Adipose tissue (tissue), 3 donors: Measurements from ENCODE around the gene PVALB. TPM values are rescaled to one million over a fixed set of nuclear protein-coding genes. Genes with fewer than 3 reads are reported as not detected.

Experiments
- H3K27ac ChIP-seq: one replicate; pipeline ENCODE4 v1.5.1; 2013; ENCODE audit warnings: low read depth, low read length
- WGBS, 3 donors: extraction: QIAGEN DNeasy Blood & Tissue Kit; methylation state at CpG; one replicate each; pipeline ENCODE4 v1.1.7; 2013; 5-methylcytosine and 5-hydroxymethylcytosine counted together
- polyA plus RNA-seq, 3 donors: library from polyadenylated mRNA; stranded (reverse); fragments of 200-250 nt; gene quantifications; one replicate each; pipeline ENCODE4 v1.2.3, GENCODE V29; 2013
- donor health status: healthy with polysubstance abuse.
- donor health status: Bipolar disorder and iron deficiency.
- donor health status: healthy.

Gene PVALB
- polyA plus RNA-seq, 3 donors, result not detected

DNA sequence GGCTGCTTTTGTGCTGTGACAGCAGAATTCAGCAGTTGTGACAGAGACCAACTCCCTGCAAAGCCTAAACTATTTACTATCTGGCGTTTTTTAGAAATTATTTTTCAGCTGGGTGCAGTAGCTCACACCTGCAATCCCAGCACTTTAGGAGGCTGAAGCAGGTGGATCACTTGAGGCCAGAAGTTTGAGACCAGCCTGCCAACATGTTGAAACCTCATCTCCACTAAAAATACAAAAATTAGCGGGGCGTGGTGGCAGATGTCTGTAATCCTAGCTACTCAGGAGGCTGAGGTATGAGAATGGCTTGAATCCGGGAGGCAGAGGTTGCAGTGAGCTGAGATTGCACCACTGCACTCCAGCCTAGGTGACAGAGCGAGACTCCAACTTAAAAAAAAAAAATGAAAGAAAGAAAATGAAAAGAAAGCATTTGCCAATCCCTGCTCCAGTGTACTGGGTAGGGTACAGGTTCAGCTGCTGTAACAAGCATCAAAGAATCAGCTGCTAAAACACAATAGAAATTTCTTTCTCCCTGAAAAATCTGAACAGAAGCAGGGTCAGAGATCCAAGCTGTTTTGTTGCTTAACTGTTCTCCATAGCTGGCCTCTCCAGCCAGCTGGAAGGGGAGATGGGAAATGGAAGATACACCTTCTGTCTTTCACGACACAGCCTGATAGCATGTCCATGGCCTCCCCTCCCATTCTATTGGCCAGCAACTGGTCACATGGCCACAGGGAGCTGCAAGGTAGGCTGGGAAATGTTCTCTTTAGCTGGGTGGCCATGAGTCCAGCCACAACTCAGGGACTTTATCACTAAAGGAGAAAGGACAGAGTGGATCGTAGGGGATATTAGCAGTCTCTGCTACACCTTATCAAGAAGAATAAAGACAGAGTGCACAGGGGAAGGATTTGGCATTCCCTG is 35.5 kb upstream of the PVALB start:
- 76 to 94% (median 91%) methylated on average over 7 of the region's 7 CpGs for WGBS, 3 donors
- no peak overlapping the region for H3K27ac ChIP-seq

DNA sequence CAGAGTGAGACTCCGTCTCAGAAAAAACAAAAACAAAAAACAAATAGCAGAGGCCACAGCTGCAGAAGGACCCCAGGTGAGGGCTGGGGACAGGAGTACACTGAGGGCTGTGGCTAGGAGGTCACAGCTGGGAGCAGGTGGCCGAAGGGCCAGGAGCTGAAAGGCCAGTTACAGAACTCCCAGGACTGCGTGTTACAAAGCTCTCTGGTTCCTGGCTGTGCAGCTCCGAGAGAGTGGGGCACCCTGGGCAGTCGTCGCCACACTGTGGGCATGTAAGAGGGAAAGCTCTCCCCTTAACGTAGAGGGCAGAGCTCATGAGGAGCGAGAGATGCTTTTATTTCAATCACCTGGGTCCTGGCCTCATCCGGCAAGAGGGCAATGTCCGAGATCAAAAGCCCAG is 33.8 kb upstream of the PVALB start:
- 62 to 89% (median 89%) methylated on average over 10 of the region's 10 CpGs for WGBS, 3 donors
- no peak overlapping the region for H3K27ac ChIP-seq

DNA sequence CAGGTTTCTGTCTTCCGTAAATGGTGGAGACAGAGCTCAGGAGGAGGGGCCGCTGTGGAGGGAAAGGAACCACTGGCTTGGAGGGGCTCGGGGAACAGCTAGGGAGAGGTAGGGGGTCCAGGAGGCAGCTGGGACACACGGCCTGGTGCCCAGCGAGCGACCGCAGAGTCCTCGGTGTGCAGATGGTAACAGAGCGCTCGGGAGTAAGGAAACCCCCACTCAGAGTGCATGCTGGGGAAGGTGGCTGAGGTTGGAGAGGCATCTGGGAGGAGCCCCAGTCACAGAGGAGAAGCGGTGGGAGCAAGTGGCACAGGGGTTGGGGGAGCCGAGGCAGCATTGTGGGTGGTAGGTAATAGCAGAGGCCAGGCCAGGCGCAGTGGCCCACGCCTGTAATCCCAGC is 33.2 kb upstream of the PVALB start:
- H3K27ac ChIP-seq, result no peak overlapping the region
- WGBS, 3 donors, result 77 to 86% (median 86%) methylated on average over 14 of the region's 14 CpGs

DNA sequence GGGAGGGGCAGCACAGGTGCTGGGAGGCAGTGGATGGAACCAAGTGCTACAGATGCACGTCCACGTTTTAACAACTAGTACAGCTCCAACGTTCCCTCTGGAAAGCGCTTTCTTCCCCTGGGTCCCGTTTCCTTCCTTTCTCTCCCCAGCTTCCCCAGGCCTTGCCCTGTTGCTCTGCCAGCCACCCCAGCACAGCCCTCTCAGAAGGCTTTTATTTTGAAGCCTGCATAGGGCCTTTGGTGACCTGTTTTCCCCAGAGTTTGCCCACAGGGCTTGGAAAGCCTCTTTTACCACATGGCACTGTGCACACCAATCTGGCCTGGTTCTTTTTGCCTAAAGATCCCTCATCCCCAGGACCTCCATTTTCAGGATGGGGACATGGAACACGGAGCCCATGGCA is 30.1 kb upstream of the PVALB start:
- WGBS, 3 donors, result 39 to 51% (median 51%) methylated on average over 6 of the region's 6 CpGs
- no peak overlapping the region for H3K27ac ChIP-seq

DNA sequence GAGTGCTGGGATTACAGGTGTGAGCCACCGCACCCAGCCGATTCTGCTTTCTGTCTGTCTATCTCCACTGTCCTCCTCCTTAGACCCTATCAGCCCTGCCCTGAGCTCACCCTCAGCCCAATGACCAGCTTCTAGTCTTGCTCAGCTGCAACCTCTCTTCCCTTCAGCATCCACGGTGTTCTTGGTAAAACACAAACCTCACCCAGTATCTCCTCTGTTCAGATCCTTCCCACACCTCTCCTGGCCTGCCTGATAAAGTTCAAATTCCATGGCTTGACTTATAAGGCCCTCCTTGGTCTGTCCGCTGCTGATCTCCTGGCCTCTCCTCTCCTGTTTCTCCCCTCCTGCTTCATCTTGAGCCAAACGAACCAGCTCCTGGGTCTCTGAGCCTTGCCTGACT is 29.4 kb upstream of the PVALB start:
- WGBS, 3 donors, result 63 to 76% (median 76%) methylated on average over 5 of the region's 5 CpGs
- H3K27ac ChIP-seq, result no peak overlapping the region

DNA sequence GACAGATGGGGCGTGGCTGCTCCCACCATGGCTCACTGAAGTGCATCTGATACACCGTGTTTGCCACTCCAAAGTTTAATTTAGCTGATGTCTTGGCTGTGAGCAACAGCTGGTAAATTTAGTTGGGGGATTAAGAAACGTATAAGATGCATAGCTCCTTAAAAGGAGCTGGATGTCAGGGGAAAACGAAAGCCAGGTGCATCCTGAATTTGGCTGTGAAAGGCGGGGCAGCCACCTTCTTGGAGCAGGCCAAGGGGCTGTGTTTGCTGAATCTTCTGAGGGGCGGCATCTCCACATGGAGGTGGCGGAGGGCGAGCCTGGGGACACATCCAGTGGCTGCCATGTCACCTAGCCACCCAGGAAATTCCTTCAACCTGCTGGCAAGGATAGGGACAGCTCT is 23.3 kb upstream of the PVALB start:
- WGBS, 3 donors, result 51 to 61% (median 54%) methylated on average over 8 of the region's 8 CpGs
- H3K27ac ChIP-seq, result no peak overlapping the region

DNA sequence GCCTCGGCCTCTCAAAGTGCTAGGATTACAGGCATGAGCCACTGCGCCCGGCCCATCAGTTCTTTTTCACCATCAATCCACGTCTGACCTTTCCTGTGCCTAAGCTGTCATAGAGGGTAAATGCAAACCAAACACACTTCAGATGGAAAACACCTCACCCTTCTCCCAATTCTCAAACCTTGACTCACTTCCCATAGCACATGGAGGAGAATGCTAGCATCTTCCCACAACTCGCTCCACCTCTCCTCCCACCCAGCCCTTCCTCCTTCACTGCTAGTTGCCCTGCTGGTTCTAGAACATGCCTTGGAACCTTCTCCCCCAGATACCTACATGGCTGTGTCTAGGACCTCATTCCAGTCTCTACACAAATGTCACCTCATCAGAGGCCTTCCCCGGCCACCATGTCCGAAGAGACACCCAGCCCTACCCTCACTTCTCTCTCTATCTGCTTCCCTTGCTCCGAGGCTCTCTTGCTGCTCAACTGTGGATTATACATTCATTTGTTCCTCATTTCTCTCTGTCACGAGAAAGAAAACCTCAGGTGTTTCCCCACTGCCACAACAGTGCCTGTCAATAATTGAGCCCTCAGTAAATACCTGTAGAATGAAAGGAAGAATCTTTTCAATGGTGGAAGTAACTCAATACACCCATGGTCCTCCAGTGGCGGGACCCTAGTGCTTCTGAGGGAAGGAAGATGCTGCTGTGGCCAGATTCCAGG is 22.7 kb upstream of the PVALB start:
- 68 to 76% (median 71%) methylated on average over 10 of the region's 10 CpGs for WGBS, 3 donors
- H3K27ac ChIP-seq, result no peak overlapping the region

DNA sequence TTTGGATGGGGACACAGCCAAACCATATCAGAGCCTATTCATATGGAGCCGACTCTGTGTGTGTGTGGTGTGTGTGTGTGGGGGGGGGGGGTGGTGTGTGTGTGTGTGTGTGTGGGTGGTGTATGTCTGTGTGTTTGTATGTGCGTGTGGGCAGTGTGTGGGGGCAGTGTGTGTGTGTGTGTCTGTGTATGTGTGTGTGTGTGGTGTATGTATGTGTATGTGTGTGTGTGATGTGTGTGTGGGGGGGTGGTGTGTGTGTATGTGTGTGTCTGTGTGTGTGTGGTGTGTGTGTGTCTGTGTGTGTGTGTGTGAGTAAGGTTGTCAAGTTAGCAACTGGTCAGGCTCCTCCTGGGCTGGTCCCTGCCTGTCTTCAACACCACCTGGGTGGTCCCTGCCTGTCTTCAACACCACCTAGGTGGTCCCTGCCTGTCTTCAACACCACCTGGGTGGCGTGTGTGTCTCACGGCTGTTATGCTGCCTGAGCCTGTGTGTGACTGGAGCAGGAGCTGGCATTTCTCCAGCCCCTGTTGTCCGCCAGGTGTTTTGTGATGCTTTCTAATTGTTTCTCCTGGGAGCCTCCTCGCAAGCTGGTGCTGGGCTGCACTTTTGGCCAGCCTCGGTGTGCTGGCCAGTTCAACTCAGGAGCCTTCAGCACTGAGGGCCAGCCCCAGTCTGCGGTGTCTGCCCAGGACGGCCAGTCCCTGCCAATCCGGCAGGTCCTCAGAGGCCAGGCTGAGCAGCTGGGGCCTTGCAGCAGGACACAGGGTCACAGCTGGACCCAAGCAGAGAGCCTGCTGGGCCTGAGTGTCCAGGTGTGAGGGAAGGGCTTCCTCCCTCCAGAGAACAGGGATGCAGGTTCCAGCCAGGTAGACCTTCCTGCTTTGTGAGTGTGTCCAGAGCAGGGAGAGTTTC is 21.5 kb upstream of the PVALB start:
- WGBS, 3 donors, result 72 to 89% (median 82%) methylated on average over 10 of the region's 10 CpGs
- no peak overlapping the region for H3K27ac ChIP-seq

DNA sequence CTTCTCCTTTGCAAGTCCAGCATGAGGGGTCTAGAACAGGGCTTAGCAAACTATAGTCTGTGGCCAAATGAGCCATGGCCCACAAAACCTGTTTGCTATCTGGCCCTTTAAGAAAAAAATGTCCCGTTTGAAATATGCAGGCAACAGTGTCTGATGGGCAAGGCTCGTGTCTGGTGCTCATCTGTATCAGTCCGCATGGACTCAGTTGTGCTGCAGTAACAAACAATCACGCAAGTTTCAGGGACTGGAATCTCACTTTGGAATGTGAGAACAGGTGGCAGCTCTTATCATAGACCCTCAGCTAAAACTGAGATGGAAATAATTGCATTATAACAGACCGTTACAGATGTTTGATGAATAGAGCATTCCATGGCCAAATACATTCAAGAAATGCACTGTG is 19.1 kb upstream of the PVALB start:
- no peak overlapping the region for H3K27ac ChIP-seq
- WGBS, 3 donors, result 67 to 76% (median 73%) methylated on average over 5 of the region's 5 CpGs

DNA sequence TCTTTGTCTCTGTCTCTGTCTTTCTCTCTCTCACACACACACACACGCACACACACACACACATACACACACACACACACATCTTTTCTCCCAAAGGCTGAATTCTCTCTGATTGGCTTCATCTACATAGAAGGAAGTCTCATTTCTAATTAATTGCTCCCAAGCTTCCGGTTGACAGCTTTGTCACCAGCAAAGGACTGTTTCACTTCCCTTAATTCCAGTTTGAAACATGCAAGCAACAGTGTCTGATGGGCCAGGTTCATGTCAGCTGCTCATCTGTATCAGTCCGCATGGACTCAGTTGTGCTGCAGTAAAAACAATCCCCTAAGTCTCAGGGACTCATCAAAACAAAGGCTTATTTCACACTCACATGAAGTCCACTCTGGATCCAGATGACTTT is 16.2 kb upstream of the PVALB start:
- no peak overlapping the region for H3K27ac ChIP-seq
- WGBS, 3 donors, result 76 to 82% (median 77%) methylated on average over 3 of the region's 3 CpGs

DNA sequence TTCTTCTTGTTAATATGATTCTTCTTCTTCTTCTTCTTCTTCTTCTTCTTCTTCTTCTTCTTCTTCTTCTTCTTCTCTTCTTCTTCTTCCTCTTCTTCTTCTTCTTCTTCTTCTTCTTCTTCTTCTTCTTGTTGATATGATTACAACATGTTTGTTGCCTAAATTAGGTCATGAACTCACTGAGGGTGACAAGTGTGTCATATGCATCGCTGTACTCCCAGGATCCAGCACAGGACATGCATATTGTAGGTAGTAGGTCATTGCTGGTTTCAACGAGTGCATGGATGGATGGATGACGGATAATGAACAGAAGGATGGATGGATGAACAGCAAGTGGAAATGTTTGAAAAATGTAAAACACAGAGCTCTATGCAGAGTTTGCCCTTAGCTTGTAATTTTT is 14.9 kb upstream of the PVALB start:
- 82 to 90% (median 83%) methylated on average over 3 of the region's 3 CpGs for WGBS, 3 donors
- no peak overlapping the region for H3K27ac ChIP-seq

DNA sequence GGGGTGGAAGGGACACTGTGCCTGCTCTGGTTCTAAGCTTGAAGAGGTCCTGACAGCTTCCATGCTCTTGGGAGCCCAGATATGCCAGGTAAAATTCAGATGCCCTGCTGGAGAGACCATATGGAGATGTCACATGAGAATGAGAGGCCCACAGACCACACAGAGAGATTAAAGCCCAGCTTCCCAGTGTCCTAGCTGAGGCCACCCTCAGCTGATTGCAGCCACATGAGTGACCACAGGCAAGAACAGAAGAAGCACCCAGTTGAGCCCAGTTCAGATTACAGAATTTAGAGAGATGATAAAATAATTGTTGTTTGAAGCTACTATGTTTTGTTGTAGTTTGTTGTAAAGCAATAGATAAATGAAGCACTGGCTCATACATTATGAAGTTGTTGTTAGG is 14.4 kb upstream of the PVALB start:
- no peak overlapping the region for H3K27ac ChIP-seq

DNA sequence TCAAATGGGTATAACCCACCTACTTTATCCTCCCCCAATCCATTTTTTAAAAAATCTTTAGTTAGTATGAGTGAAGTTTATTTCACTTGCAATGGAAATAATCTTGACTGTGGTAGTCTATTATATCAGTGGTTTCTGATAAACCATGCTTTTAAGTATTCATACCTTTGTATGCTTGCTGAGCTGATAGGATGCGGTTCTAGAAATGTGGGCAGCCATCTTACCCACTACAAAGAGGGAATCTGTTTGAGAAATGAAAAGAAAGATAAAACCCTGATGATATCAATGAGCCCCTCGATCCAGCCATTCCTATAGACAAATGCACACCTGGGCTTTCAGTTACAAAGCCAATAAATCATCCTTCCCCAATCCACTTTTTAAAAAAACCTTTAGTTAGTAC is 13.8 kb upstream of the PVALB start:
- 63 to 79% (median 78%) methylated on average over 2 of the region's 2 CpGs for WGBS, 3 donors
- no peak overlapping the region for H3K27ac ChIP-seq

DNA sequence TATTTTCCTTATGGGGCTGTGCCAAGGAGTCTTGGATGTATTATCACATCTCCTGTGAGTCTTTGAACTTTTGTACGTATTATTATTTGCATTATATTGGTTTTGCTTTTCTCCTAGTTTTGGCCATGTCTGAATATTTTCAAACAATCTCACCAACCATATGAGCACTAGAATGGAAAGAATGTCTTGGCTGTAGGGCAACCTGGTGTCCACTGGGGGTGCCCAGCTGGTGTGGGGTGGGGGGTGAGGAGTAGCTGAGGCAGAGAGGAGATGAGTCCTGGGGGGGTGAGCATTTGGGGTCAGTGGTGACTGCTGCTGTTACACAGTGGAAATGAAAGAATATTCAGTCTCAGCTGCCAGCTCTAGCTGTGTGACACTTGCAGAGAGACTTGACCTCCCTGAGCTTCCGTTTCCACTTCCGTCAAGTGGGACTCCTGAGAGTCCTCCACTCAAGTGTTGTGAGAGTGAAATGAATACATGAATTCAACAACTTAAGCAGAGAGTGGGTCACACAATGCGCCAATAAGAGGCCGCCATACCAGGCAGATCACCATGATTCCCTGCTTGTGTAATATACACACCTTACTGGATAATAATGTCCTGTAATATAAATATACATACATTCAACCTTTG is 12.7 kb upstream of the PVALB start:
- WGBS, 3 donors, result 69 to 84% (median 73%) methylated on average over 5 of the region's 5 CpGs
- no peak overlapping the region for H3K27ac ChIP-seq

DNA sequence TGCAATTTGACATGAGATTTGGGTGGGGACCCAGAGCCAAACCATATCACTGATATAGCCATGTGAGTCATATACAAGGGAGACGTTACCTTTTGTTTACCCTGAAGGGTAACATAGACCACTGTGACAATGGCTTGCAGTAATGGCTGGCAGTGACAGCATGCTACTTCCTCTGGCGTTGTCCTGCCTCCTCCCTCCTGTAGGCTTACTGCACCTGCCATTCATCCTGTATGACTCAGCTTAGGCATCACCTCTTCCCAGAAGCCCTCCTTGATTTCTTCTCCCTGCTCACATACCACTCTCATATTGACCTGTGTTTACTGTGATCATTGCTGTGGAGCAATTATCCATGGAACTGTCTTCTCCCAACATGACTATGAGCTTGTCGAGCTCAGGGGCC is 12.0 kb upstream of the PVALB start:
- H3K27ac ChIP-seq, result no peak overlapping the region
- WGBS, 3 donors, result 70 to 74% (median 72%) methylated on average over 3 of the region's 3 CpGs

DNA sequence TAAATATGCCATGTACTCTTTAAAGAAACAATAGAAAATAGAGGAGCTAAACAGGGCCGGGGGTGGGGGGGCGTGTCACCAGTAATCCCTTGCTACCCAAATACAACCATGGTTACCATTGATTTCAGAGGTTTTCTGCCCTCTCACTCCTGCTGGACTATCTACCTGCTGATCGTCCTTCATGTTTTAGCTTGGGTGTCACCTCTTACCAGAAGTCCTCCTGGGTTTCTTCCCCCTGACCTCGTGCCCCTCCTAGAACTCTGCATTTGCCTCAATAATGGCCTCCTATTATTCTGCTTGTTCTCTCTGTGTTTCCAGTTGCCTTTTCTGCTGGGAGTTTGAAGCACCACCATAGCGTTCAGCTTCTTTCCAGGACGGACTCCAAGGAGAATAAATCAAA is 9.4 kb upstream of the PVALB start:
- no peak overlapping the region for H3K27ac ChIP-seq
- WGBS, 3 donors, result 67 to 81% (median 75%) methylated on average over 6 of the region's 6 CpGs

DNA sequence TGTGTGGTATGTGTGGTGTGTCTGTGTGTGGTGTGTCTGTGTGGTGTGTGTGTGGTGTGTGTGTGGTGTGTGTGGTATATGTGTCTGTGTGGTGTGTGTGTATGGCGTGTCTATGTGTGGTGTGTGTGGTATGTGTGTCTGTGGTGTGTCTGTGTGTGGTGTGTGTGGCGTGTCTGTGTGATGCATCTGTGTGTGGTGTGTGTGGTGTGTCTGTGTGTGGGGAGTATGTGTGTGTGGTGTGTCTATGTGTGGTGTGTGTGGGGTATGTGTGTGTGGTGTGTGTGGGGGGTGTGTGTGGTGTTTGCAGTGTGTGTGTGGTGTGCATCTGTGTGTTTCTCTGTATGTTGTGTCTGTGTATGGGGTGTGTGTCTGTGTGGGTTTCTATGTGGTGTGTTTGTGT is 7.8 kb upstream of the PVALB start:
- 81 to 96% (median 88%) methylated on average over 2 of the region's 2 CpGs for WGBS, 3 donors

DNA sequence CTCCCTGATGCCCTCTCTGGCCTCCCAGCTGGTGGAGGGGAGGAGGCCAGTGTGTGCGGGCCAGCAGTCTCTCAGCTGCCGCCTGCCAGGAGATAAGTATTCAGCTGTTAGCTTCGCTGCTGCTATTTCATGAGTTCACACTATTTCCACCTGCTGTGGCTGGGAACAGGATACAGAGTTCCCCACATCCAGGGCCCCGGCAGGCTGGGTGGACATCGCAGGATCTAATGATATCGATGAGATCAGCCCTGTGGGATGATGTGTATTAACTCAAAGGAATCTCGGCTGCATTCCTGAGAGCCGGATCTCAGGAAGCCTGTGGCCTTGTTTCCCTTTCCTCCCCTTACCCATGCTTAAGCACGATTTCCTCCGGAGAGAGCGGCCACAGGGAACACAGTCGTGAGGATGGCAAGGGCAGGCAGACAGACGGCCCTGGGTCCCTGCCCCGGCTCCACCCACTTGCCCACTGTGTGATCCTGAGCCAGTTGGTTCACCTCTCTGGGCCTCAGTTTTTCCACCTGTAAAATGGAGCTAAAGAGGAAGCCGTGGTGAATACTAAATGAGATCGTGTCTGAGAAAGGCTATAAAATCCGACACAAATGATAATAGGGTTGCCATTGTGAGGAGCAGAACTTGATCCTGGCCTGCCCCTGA is 6.5 kb upstream of the PVALB start:
- H3K27ac ChIP-seq, result no peak overlapping the region
- 42 to 50% (median 45%) methylated on average over 17 of the region's 17 CpGs for WGBS, 3 donors

More for the DNA sequence above, 7.8 kb upstream of the PVALB start:
- H3K27ac ChIP-seq, result no peak overlapping the region
